AG09309 (cell line): ENCODE measurements around the gene ROPN1.
"Not testable (repeated sequence)": the region's sequence is repeated elsewhere in the genome, so short reads cannot be mapped to it uniquely, and the experiment has no call there.

ENCODE experiments used
- DNase-seq: peaks from one replicate; pipeline ENCODE4 v3.0.0-alpha.2; 2010; ENCODE audit warnings: low read depth
- H3K4me3 ChIP-seq: 2 replicates; pipeline ENCODE4 v1.5.1; 2011; ENCODE audit warnings: mild to moderate bottlenecking, low read depth, low read length, moderate library complexity; ENCODE audit not compliant: control insufficient read depth
- CTCF ChIP-seq: IDR thresholded peaks from 2 replicates; pipeline ENCODE4 v1.5.1; 2011; ENCODE audit warnings: mild to moderate bottlenecking, low read depth, low read length, inconsistent platforms; ENCODE audit not compliant: insufficient read depth, control insufficient read depth; ENCODE audit errors: missing control alignments

The ROPN1 gene

GRCh38 chr3:124033360-124034015, 41.6 kb upstream of the ROPN1 start, which contains the start of gene KALRN:
TSS of gene KALRN (plus strand) at chr3:124033369.
- H3K4me3 ChIP-seq, result peak within 1 kb of the TSS; percentile 71
- TF ChIP-seq CTCF, result peak; percentile 14
- no peak for DNase-seq

- TF ChIP-seq CTCF, result peak; percentile 66
- peak; percentile 17 for DNase-seq
- H3K4me3 ChIP-seq, result peak overlapping the region; percentile 71
These were observed 41.0 kb upstream of the ROPN1 start for GRCh38 chr3:124032881-124033359.

- DNase-seq, result no peak
- TF ChIP-seq CTCF, result no peak
These were observed 40.5 kb upstream of the ROPN1 start for GRCh38 chr3:124032311-124032880.

GRCh38 chr3:124026516-124026915, 34.6 kb upstream of the ROPN1 start:
- no peak overlapping the region for H3K4me3 ChIP-seq
- no peak for TF ChIP-seq CTCF
- no peak for DNase-seq

More at GRCh38 chr3:124032311-124032880, 40.5 kb upstream of the ROPN1 start:
- H3K4me3 ChIP-seq, result peak overlapping the region; percentile 71

GRCh38 chr3:124023531-124023930, 31.6 kb upstream of the ROPN1 start:
- DNase-seq, H3K4me3 ChIP-seq: not testable (repeated sequence)

- no peak overlapping the region for H3K4me3 ChIP-seq
- no peak for DNase-seq
- no peak for TF ChIP-seq CTCF
These were observed 27.4 kb upstream of the ROPN1 start for GRCh38 chr3:124019291-124019690.

- not testable (repeated sequence) for H3K4me3 ChIP-seq, DNase-seq
These were observed 25.6 kb upstream of the ROPN1 start for GRCh38 chr3:124017502-124017901.
